K562 (cell line): ENCODE measurements around the gene LMBR1. TPM values are rescaled to one million over a fixed set of nuclear protein-coding genes. Genes with fewer than 3 reads are reported as not detected.
A peak's percentile ranks its signal among the peaks of the same experiment; 100 is the strongest.

Source experiments
- EP300 ChIP-seq: IDR thresholded peaks from 2 replicates; pipeline ENCODE4 v1.6.1; 2012; ENCODE audit warnings: low read length, improper control_type of control experiment
- FOXJ2 ChIP-seq: fragments of 200-800 bp; sonication (Bioruptor generic); IDR thresholded peaks from 2 replicates; pipeline ENCODE4 v1.6.1; 2016; ENCODE audit warnings: missing genetic modification characterization, missing compliant biosample characterization
- MYBL2 ChIP-seq, 2 experiments: fragments of 450-650 bp in 1 of 2; sonication (generic) in 1 of 2; formaldehyde crosslinking in 1 of 2; IDR thresholded peaks; 2 replicates each; pipeline versions ENCODE4 v1.6.1 to v1.8.1; 2017 to 2022; ENCODE audit warnings: borderline replicate concordance in 1 of 2, inconsistent platforms in 1 of 2, low read depth in 1 of 2, mild to moderate bottlenecking in 1 of 2, missing genetic modification reagents in 1 of 2, moderate library complexity in 1 of 2
- PURB ChIP-seq: sonication (generic); formaldehyde crosslinking; IDR thresholded peaks from 2 replicates; pipeline ENCODE4 v1.9.0; 2021; ENCODE audit warnings: low read depth, mild to moderate bottlenecking, missing genetic modification reagents
- SRF ChIP-seq, 2 experiments: fragments of 250-450, 450-650 bp in 1 of 2; sonication (Bioruptor Pico) in 1 of 2; sonication (generic) in 1 of 2; formaldehyde crosslinking; IDR thresholded peaks; 2 replicates each; pipeline versions ENCODE4 v1.5.0 to v1.5.1; 2020 to 2022; ENCODE audit warnings: mild to moderate bottlenecking in 1 of 2, missing genetic modification reagents in 1 of 2
- SRSF1 ChIP-seq: fragments of 200-400 bp; formaldehyde crosslinking; IDR thresholded peaks from 2 replicates; pipeline ENCODE4 v1.6.1; 2017; ENCODE audit warnings: mild to moderate bottlenecking, low read depth, low read length, moderate library complexity
- TFAM ChIP-seq: fragments of 250-450 bp; sonication (Bioruptor Pico); conservative IDR thresholded peaks from 2 replicates; pipeline ENCODE4 v1.5.0; 2021; ENCODE audit warnings: mild to moderate bottlenecking, moderate library complexity
- ZFP36 ChIP-seq: fragments of 150-350 bp; IDR thresholded peaks from 2 replicates; pipeline ENCODE4 v1.6.1; 2018; ENCODE audit warnings: low read length, low read depth; ENCODE audit not compliant: partially characterized antibody
- ZNF175 ChIP-seq: fragments of 200-800 bp; sonication (Bioruptor generic); IDR thresholded peaks from 2 replicates; pipeline ENCODE4 v1.6.1; 2016; ENCODE audit warnings: low read depth, mild to moderate bottlenecking, missing genetic modification characterization, missing compliant biosample characterization
- ZNF224 ChIP-seq: sonication (generic); formaldehyde crosslinking; IDR thresholded peaks from 2 replicates; pipeline ENCODE4 v1.8.0; 2022; ENCODE audit warnings: mild to moderate bottlenecking, missing genetic modification reagents
- ZNF668 ChIP-seq: fragments of 250-450 bp; sonication (Bioruptor Pico); IDR thresholded peaks from 2 replicates; pipeline ENCODE4 v1.8.0; 2022; ENCODE audit warnings: mild to moderate bottlenecking, inconsistent platforms
- ZNF785 ChIP-seq: fragments of 250-450 bp; sonication (Bioruptor Pico); IDR thresholded peaks from 2 replicates; pipeline ENCODE4 v1.4.0; 2020; ENCODE audit warnings: mild to moderate bottlenecking
- polyA plus RNA-seq, 8 experiments: library from polyadenylated mRNA; depleted of rRNA in 4 of 8; stranded (reverse) in 5 of 8; unstranded in 3 of 8; fragments of >200 nt; fragmentation: Nextera tagmentation in 2 of 8; fragmentation: Illumina TruSeq in 1 of 8; extraction: Ambion mirVana in 2 of 8; extraction: Trizol in 1 of 8; gene quantifications; 2 replicates each; pipeline versions ENCODE4 v1.2.1 to v1.2.3, GENCODE V29; 2011 to 2014; ENCODE audit warnings: inconsistent platforms in 1 of 8, missing spikeins in 1 of 8
- total RNA-seq, 7 experiments: library from RNA; depleted of rRNA in 6 of 7; stranded (reverse); fragments of >200 nt in 6 of 7; fragmentation: Illumina TruSeq in 2 of 7; extraction: Trizol in 2 of 7; gene quantifications; 2 replicates each; pipeline versions ENCODE4 v1.2.1 to v1.2.3, GENCODE V29; 2011 to 2021; ENCODE audit warnings: low replicate concordance in 1 of 7
- TF ChIP-seq, protein P1 (sequence below): fragments of 450-650 bp; IDR thresholded peaks from 2 replicates; pipeline ENCODE4 v1.6.1; 2016; ENCODE audit warnings: mild to moderate bottlenecking, moderate library complexity
- TF ChIP-seq, protein P2 (sequence below): fragments of 250-450 bp; sonication (Bioruptor Pico); IDR thresholded peaks from 2 replicates; pipeline ENCODE4 v1.4.0; 2020

The LMBR1 gene
- total and polyA plus RNA-seq, 9 of the 15 experiments (the other 6 are each of a cell fraction or from before 2014, with no cell fraction given), result 7.7 to 90.0 (median 59.9) TPM

DNA sequence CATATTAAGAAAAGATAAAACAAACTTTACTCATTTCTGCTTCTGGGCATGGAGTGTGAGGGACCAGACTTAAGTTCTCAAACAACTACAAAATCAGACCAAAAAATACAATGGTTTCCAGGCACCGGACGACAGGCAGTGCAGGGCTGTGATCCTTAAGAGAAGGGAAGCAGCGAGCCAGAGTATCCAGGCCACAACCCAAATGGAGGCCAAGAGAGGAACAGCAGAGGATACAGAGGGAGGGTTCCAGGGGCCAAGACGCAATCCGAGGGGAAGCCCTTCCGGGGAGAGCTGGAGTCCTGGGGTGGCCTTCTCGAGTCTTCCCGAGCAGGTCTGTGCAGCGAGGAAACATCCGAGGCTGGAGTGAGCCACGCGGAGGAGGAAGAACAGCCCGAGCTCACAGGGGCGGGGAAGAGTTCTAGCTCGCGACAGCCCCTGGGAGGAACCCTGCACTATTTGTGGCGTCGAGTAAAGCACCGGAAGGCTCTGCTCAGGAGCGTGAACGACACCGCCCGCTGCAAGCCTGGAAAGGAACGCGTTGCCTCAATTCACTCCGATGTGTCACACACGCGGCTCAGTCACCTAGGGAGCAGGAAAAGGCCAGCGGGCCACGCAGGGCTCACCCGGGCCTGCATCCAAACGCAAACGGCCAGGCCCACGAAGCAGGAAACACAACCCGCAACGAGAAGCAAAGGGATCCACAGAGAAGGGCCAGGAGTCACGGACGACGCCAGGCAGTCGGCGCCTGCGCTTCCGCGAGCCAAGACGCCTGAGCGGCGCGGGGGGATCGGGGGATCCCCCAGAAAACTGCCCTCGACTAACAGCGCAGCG lies 253.3 kb downstream of the LMBR1 start (continued):
- TF ChIP-seq, protein P1, sequence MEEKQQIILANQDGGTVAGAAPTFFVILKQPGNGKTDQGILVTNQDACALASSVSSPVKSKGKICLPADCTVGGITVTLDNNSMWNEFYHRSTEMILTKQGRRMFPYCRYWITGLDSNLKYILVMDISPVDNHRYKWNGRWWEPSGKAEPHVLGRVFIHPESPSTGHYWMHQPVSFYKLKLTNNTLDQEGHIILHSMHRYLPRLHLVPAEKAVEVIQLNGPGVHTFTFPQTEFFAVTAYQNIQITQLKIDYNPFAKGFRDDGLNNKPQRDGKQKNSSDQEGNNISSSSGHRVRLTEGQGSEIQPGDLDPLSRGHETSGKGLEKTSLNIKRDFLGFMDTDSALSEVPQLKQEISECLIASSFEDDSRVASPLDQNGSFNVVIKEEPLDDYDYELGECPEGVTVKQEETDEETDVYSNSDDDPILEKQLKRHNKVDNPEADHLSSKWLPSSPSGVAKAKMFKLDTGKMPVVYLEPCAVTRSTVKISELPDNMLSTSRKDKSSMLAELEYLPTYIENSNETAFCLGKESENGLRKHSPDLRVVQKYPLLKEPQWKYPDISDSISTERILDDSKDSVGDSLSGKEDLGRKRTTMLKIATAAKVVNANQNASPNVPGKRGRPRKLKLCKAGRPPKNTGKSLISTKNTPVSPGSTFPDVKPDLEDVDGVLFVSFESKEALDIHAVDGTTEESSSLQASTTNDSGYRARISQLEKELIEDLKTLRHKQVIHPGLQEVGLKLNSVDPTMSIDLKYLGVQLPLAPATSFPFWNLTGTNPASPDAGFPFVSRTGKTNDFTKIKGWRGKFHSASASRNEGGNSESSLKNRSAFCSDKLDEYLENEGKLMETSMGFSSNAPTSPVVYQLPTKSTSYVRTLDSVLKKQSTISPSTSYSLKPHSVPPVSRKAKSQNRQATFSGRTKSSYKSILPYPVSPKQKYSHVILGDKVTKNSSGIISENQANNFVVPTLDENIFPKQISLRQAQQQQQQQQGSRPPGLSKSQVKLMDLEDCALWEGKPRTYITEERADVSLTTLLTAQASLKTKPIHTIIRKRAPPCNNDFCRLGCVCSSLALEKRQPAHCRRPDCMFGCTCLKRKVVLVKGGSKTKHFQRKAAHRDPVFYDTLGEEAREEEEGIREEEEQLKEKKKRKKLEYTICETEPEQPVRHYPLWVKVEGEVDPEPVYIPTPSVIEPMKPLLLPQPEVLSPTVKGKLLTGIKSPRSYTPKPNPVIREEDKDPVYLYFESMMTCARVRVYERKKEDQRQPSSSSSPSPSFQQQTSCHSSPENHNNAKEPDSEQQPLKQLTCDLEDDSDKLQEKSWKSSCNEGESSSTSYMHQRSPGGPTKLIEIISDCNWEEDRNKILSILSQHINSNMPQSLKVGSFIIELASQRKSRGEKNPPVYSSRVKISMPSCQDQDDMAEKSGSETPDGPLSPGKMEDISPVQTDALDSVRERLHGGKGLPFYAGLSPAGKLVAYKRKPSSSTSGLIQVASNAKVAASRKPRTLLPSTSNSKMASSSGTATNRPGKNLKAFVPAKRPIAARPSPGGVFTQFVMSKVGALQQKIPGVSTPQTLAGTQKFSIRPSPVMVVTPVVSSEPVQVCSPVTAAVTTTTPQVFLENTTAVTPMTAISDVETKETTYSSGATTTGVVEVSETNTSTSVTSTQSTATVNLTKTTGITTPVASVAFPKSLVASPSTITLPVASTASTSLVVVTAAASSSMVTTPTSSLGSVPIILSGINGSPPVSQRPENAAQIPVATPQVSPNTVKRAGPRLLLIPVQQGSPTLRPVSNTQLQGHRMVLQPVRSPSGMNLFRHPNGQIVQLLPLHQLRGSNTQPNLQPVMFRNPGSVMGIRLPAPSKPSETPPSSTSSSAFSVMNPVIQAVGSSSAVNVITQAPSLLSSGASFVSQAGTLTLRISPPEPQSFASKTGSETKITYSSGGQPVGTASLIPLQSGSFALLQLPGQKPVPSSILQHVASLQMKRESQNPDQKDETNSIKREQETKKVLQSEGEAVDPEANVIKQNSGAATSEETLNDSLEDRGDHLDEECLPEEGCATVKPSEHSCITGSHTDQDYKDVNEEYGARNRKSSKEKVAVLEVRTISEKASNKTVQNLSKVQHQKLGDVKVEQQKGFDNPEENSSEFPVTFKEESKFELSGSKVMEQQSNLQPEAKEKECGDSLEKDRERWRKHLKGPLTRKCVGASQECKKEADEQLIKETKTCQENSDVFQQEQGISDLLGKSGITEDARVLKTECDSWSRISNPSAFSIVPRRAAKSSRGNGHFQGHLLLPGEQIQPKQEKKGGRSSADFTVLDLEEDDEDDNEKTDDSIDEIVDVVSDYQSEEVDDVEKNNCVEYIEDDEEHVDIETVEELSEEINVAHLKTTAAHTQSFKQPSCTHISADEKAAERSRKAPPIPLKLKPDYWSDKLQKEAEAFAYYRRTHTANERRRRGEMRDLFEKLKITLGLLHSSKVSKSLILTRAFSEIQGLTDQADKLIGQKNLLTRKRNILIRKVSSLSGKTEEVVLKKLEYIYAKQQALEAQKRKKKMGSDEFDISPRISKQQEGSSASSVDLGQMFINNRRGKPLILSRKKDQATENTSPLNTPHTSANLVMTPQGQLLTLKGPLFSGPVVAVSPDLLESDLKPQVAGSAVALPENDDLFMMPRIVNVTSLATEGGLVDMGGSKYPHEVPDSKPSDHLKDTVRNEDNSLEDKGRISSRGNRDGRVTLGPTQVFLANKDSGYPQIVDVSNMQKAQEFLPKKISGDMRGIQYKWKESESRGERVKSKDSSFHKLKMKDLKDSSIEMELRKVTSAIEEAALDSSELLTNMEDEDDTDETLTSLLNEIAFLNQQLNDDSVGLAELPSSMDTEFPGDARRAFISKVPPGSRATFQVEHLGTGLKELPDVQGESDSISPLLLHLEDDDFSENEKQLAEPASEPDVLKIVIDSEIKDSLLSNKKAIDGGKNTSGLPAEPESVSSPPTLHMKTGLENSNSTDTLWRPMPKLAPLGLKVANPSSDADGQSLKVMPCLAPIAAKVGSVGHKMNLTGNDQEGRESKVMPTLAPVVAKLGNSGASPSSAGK, result 0 out of 2 replicates have a peak, but pooled peaks have one; percentile 99
- TF ChIP-seq ZNF224 (CRISPR knock-in tag) (0 out of 2 replicates have a peak, but pooled peaks have one; percentile 49), PURB (no peak), ZNF785 (CRISPR knock-in tag) (no peak), TFAM (CRISPR knock-in tag) (no peak), MYBL2 (IDR thresholded peaks at IDR 0.05; ENCODE audit: low read depth) (no peak; the same call in 1 of the 2 replicates), MYBL2 (CRISPR knock-in tag; IDR thresholded peaks at IDR 0.05; ENCODE audit: borderline replicate concordance) (no peak), FOXJ2 (tag) (peak; percentile 37; the same call in 1 of the 2 replicates), EP300 (no peak), ZNF668 (CRISPR knock-in tag) (0 out of 2 replicates have a peak, but pooled peaks have one; percentile 8), ZNF175 (CRISPR knock-in tag) (no peak; the same call in 1 of the 2 replicates), ZFP36 (peak; percentile 7), SRSF1 (no peak), SRF (CRISPR knock-in tag; IDR thresholded peaks at IDR 0.05) (0 out of 4 replicates have a peak, but pooled peaks have one; percentile 41 to 42)
- TF ChIP-seq, protein P2, sequence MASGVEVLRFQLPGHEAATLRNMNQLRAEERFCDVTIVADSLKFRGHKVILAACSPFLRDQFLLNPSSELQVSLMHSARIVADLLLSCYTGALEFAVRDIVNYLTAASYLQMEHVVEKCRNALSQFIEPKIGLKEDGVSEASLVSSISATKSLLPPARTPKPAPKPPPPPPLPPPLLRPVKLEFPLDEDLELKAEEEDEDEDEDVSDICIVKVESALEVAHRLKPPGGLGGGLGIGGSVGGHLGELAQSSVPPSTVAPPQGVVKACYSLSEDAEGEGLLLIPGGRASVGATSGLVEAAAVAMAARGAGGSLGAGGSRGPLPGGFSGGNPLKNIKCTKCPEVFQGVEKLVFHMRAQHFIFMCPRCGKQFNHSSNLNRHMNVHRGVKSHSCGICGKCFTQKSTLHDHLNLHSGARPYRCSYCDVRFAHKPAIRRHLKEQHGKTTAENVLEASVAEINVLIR (CRISPR knock-in tag), result no peak
